HG03521 (cell line): ENCODE results near the gene TMED10.
"Not testable (repeated sequence)": the region's sequence is repeated elsewhere in the genome, so short reads cannot be mapped to it uniquely, and the experiment has no call there.

Experiments
- ATAC-seq: cut with Tn5 transposase; IDR thresholded peaks from one replicate; pipeline ENCODE4 v1.9.1; 2021; ENCODE audit warnings: mild to moderate bottlenecking, moderate library complexity; ENCODE audit not compliant: unreplicated experiment

TMED10 gene

DNA sequence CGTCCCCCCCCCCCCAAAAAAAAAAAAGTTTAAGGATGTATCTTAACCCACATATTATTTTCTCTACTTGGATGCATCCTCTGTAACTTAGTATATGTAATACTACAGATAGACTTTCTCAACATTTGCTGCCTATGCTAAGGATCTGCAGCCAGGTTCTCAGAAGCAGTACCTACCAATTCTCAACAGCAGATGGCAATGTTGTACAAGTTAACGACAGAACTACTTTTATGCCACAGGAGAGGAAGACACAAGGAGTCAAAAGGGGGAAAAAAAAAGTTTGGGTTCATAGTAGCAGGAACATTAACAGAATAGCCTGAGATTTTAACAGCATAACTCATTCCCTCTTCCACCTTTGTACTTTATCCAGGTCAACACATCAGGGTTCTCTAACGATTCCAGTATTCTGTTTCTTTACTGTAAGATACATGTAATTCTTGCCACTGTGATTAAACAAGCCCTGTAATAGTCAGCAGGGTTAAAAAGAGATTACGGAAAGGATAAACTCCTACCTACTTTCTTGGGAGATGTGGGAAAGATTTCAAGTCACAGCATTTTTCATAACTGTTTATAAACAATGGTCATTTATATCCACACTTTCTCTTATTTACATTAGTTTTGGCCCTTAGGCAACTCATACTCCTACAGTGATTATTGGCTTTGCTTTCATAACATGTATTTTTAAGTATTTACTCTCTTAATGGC, 43.9 kb downstream of the TMED10 start:
- ATAC-seq: no peak

GRCh38 chr14:75128596-75128990, 47.8 kb downstream of the TMED10 start:
- no peak for ATAC-seq

DNA sequence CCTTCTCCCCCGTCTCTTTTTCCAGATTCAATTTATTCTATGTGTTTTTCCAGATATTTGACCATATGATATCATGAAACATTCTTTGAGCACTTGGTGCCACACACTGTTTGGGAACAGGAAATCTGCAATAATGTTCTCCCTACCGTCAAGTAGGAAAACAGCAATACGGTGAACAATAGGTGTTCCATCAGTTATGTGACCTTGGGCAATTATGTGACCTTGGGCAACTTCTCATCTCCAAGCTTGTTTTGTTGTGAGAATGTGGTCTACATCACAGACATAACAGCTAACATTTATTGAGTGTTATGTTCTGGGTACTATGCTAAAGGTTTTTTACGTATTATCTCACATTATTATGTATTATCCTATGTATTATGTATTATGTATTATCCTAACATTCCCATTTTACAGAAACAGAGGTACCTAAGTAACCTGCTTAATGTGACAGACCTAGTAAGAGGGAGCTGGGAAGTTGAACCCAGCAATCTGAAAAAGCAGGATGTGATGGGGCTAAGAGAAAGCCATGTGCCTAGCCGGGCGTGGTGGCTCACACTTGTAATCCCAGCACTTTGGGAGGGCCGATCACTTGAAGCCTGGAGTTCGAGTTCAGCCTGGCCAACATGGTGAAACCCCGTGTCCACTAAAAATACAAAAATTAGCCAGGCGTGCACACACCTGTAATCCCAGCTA, 48.4 kb downstream of the TMED10 start:
- ATAC-seq: no peak

DNA sequence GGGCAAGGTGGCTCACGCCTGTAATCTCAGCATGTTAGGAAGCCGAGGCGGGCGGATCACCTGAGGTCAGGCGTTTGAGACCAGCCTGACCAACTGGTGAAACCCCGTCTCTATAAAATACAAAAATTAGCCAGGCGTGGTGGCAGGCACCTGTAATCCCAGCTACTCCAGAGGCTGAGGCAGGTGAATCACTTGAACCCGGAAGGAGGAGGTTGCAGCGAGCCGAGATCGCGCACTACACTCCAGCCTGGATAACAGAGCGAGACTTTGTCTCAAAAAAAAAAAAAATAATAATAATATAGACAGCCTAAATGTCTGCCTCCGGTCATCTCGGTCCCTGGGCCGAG, 49.0 kb downstream of the TMED10 start:
- ATAC-seq: not testable (repeated sequence)

GRCh38 chr14:75126679-75127473, 49.5 kb downstream of the TMED10 start, which contains the start of gene NEK9:
Gene NEK9, minus strand, starts transcription at chr14:75127048. Its CDS starts 127 bp downstream, at chr14:75126921.
- peak; percentile 81 for ATAC-seq

GRCh38 chr14:75126121-75126544, 50.3 kb downstream of the TMED10 start:
- ATAC-seq: no peak

DNA sequence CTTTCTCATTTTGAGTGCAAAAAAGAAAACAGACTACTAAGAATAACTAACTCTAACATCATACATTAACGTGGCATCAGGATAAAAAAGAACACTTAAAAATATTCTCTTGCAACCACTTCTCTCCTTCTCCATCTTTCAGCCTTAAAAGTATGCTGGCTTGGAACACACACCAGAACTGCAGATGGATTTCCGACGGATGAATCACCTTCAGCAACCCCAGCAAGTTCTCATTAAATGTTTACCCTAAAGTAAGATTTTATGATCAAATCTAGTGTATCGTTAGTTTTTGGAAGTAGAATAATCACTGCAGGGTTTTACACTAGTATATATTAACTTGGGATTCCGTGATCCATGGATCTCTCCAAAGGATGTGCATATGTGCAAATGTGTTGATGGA, 50.8 kb downstream of the TMED10 start:
- ATAC-seq: no peak

DNA sequence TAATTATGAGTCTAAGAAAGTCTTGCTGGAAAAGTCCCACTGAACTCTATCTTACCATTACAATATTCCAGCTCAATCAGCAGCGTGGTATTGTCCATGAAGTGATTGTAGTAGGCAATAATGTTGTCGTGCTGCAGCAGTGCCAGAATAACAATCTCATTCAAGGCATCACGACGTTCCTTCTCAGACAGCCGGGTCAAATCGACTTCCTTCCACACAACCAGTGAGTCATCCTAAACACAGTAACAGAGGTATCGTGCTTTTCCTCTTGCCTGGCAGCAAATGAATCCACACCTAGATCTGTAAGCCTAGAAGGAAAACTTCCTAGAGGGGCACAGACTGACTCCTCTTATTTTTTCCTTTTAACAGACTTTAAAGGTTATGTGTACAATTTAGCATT, 52.4 kb downstream of the TMED10 start:
- ATAC-seq: no peak

GRCh38 chr14:75121552-75121951, 54.9 kb downstream of the TMED10 start:
- no peak for ATAC-seq

- no peak for ATAC-seq
These were observed 55.7 kb downstream of the TMED10 start for GRCh38 chr14:75120541-75121291.

GRCh38 chr14:75119056-75119455, 57.4 kb downstream of the TMED10 start:
- no peak for ATAC-seq

DNA sequence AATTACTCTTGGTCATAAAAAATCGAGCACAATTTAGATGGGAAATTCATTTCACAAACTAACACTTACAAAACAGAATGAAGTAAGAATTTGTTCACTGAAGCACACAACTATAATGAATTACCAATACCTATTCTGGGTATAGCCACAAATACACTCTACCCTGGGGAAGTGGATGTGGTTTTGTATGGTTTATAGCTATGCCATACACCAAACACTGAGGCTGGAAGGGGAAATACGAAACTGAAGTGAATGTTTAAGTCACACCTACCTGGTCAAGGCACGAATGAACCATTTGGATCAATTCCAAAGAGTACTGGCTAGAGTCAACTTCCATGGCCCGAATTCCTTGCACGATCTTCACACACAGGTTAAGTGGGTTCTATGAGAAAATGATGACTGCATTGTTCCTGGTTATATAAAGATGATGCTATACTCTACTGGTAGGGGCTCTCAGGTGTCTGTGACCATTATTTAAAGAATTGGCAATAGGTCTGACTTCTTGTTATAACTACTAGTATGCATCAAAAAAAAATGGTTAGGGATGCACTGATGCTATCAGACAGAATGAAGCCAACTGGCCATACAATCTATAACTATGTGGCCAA, 62.4 kb downstream of the TMED10 start:
- no peak for ATAC-seq

DNA sequence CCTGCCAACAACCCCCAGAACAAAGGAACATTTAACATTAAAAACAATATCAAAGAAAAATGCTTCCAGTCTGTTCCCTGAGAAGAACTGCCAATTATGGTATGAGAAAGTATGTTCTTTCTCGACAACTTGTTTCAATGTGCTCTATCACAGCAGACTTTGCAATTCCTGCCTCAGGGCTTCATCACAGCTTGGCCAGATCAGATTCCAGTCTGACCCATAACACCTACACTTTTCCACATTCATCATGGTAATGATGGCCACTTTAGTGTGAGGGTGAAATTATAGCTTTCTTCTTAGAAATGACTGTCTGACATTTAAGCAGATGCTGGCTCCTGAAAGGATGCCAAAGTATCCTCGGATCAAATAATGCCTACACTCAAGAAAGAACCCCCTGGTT, 66.5 kb downstream of the TMED10 start:
- no peak for ATAC-seq

- no peak for ATAC-seq
These were observed 69.2 kb downstream of the TMED10 start for GRCh38 chr14:75107186-75107585.

- ATAC-seq: no peak
These were observed 74.9 kb downstream of the TMED10 start for GRCh38 chr14:75101491-75101890.

DNA sequence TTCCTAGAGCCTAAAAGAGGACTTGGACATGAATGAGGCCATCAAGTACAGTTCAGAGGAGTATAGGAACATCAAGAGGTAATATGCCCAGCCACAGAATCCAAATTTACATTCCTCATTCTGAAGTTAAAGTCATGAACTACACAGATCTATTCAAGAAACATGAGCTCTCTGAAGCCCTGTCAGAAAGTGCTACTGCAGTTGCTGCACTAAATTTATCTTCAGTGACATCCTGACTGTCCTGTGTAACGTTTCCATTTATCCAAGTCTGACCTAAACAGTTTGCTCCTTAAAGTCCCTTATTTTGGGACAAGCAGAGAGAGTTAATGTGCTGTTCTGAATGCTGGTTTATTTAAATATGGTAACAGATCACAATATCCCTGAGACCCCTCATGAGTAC, 77.7 kb downstream of the TMED10 start:
- no peak for ATAC-seq

DNA sequence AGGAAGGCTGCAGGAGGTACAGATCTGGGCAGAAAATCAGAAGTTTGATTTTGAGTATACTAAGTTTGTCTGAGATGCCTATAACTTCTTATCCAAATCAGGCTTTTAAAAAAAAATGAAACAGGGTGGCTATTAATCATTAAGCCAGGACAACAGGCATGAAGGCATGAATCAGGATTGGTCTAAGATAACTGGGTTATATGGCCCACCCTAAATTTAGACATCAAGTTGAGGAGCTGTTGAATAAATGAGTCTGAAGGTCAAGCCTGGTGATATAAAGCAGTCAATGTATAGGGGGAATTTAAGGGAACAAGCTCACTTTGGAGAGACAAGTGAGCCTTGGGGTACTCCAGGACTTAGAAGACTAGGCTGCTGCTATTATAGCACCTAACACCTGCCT, 78.2 kb downstream of the TMED10 start:
- no peak for ATAC-seq

GRCh38 chr14:75096959-75097358, 79.5 kb downstream of the TMED10 start:
- no peak for ATAC-seq

GRCh38 chr14:75095690-75096089, 80.7 kb downstream of the TMED10 start:
- ATAC-seq: no peak

- no peak for ATAC-seq
These were observed 81.5 kb downstream of the TMED10 start for GRCh38 chr14:75094896-75095295.

- no peak for ATAC-seq
These were observed 83.7 kb downstream of the TMED10 start for GRCh38 chr14:75092698-75093097.
